ENCODE measurements around the gene RITA1. TPM values are rescaled to one million over a fixed set of nuclear protein-coding genes. Genes with fewer than 3 reads are reported as not detected.

RITA1 gene
- total RNA-seq, 1 donor from 2014 or later = 21.5 TPM

DNA sequence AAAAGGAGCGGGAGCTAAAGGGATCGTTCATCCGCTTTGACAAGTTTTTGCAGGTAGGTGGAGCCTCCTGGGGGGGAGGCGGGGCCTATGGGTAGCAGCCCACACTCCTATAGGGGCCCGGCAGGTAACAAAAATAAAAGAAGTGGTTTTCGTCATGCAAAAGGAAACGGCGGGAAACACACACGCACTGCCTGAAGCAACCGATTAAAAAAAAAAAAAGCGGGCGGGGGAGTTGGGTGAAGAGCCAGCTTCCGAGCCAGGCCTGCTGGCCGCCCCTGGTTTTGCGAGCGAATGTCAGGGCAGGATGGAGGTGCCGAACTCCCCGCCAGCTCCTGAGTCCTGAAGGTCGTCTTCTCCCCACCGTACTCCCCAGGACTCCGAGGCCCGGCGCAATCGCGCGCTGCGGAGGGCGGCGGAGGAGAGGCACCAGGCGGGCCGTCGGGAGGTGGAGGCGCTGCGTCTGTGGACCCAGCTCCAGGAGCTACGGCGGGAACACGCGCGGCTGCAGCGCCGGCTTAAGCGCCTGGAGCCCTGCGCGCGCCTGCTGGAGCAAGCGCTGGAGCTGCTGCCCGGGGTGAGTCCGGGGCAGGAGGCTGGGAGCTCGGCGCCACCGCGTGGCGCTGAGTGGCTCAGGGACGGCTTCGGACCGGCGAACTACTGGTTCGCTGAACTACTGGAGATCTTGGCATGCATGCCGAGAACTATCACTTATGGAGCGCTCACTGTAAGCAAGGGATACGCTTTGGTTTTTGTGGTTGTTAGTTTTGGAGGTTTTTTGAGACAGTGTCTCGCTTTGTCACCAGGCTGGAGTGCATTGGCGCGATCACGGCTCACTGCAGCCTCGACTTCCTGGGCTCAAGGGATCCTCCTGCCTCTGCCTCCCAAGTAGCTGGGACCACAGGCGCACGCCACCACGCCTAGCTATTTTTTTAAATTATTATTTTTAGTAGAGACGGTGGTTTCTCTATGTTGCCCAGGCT lies 32.4 kb upstream of the RITA1 start:
- peak; percentile 69 for DNase-seq (ENCODE audit: low spot score)

DNA sequence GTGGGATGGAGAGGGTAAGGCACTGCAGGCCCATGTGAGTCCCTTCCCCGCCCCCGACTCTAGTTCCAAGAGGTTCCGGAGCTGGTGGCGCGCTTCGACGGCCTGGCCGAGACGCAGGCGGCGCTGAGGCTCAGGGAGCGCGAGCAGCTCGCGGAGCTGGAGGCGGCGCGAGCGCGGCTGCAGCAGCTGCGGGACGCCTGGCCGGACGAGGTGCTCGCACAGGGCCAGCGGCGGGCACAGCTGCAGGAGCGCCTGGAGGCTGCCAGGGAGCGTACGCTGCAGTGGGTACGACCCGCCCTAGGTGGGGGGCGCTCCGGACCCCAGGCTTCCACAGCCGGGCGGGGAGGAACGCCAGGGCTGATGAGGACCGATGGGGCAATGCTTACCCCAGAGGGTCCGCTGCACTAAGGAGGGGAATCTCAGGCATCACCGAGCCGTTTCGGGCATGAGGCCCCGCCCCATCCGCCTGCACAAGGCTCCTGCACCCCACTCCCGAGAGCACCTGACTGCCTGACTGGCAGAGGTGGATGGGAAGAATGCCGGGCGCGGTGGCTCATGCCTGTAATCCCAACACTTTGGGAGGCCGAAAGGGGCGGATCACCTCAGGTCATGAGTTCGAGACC lies 31.1 kb upstream of the RITA1 start:
- DNase-seq (ENCODE audit: low spot score) = no peak

DNA sequence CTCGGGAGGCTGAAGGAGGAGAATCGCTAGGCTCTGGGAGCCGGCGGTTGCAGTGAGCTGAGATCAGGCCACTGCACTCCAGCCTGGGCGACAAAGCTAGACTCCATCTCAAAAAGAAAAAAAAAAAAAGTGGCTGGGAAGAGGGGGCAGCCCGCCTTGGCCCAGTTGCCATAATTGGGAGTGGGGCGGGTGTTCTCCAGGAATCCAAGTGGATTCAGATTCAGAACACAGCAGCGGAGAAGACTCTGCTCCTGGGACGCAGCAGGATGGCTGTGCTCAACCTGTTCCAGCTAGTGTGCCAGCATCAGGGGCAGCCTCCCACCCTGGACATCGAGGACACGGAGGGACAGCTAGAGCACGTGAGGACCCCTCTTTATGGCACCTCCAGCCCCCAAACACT lies 30.5 kb upstream of the RITA1 start:
- DNase-seq (ENCODE audit: low spot score) = no peak

DNA sequence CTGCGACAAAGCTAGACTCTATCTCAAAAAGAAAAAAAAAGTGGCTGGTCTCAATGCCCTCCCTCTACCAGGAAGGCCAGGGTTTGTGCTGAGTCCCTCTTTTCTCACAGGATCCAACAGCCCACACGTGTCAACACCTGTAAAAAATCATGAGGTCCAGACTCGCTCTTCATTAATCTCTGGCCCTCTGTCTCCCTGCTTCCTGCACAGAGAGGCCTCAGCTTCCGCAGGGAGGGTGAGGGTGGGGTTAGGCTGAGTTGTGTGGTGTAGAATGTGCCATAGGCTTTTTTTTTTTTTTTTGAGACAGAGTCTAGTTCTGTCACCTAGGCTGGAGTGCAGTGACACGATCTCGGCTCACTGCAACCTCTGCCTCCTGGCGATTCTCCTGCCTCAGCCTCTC lies 29.9 kb upstream of the RITA1 start:
- DNase-seq (ENCODE audit: low spot score) = no peak

DNA sequence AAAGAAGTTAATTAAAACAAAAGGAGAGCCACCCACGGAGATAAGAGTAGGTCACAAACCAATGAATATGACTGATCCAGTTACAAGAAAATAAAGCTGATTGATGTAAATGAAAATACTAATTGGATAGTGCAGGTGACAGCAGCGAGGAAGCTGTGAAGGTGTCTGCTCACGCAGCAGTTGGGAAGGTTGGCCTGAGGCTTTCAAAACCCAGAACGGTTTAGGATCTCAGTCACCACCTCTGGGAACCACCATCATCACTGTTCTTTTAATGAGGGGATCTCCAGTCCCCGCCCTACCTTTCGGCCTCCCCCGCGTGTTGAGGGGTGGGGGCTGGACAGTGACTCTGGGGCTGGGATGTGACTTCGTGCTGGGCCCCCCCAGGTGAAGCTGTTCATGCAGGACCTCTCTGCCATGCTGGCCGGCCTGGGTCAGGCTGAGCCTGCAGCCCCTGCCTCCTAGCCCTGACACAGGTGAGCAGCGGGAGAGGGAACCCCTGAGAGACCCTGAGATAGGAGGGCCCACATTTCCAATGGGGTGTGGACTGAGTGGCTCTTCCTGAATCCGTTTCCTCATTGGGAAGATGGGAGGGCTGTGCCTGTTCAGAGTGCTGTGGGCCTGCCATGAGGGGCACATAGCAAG lies 28.2 kb upstream of the RITA1 start:
- DNase-seq (ENCODE audit: low spot score) = no peak

DNA sequence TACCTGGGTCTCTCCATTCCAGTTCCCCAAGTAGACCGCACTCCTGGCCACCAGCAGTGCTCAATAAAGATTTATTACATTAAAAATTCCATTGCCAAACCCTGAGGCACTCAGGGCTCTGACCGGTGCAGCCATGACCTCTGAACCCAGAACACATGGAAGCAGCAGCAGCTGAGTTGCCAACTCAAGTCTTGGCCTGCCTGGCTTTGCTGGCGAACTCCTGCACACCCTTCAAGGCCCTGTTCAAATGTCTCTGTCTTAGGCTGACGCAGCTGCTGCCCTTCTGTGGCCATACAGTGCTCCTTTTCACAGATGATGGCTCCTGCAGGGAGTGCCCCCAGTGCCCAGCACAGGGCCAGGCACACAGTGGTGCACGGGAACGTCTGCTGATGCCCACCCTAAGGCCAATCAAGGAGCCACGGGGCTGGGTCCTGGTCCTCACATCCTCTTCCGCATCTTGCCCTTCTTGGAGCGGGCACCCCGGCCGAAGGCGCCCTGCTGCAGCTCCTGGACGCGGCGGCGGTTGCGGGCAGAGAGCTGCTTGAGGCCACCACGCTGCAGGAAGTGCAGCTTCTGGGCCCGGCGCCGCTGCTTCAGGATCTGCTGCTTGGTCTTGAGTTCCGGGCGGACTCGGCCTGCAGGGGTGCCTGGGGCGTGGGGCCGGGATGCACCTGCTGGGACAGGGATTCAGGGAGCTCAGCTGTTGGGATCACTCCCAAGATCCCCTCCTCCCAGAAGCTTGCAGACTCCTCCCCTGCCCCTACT lies 26.9 kb upstream of the RITA1 start:
- no peak for DNase-seq (ENCODE audit: low spot score)

DNA sequence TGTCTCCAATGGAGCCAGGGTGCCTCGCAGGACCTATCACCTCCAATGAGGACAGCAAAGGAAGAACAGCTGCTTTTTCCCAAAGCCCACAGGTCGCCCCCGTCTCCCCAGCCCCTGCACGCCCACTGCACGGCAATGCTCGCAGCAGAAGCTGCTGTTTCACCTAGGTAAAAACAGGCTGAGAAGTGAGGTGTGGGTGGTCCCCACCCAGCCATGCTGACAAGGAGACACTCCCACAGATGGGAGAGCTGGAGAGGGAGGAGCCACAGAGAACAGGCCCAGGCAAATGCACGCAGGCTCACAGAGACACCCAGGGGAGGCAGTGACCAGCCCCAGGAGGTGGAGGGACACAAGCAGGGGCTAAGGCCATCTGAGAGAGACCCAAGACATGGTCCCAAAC lies 25.6 kb upstream of the RITA1 start:
- no peak for DNase-seq (ENCODE audit: low spot score)

DNA sequence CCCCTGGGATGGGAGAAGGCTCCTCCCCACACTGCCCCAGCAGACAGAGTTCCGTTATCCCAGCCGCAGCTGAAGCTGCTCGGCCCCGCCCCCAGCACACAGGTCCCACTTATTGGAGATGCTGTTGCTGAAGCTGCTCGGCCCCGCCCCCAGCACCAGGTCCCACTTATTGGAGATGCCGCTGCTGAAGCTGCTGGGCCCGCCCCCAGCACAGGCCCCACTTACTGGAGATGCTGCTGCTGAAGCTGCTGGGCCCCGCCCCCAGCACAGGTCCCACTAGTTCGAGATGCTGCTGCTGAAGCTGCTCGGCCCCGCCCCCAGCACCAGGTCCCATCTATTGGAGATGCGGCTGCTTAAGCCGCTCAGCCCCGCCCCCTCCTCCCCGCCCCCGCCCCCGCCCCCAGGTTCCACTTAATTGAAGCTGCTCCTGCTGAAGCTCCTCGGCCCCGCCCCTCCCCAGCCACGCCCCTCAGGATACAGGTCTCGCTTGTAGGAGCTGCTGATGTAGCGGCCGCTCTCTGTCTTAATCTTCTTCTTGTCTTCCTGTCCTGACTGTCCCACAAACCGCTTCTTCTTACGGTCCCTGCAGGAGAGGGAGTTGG lies 24.0 kb upstream of the RITA1 start:
- DNase-seq (ENCODE audit: low spot score) = no peak

DNA sequence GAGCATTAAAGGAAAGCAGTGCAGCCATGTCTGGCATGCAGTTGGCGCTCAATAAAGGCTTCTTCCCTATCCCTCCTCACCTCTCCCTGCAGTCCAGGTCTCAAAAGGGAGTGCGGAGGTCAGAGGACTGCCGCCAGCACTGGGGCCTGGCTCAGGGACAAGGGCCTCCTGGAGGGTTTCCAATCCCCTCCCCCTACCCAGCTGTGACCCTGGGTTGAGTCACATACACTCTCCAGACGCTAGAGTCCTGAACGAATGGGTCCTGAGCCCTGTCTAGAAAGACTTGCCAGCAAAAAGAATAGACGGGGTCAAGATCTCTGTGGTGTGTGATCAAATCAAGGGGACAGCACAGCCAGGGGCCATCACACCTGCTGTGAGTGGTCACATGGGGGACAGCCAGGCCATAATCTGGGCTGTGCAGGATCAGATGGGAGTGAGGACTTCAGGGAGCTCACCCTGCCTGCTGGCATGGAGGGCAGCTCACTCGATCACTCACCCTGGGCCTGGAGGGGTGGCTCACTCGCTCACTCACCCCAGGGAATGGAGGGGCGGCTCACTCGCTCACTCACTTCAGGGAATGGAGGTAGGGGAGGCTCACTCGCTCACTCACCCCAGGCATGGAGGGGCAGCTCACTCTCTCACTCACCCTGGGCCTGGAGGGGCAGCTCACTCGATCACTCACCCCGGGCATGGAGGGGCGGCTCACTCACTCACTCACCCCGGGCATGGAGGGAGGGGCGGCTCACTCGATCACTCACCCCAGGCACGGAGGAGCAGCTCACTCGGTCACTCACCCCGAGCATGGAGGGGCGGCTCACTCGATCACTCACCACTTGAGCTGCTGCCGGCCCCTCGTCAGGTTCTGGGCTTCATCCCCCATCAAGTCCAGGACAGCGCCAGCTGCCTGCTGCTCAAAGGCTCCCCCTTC lies 23.2 kb upstream of the RITA1 start:
- DNase-seq (ENCODE audit: low spot score) = no peak

DNA sequence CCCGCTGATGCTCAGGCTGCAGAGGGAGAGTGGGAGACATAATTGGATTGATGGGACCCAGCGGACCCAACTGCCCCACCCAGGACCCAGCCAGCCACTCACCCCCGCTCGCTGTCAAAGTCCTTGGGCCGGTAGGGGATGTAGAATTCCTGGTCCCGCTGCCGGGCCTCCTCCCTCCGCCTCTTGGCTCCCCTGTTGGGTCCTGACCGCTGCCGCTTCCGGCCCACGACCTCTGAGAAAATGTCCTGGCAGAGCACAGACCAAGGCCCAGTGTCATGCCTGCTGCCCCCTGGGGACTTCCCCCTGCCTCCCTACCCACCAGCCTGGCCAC lies 22.5 kb upstream of the RITA1 start:
- no peak for DNase-seq (ENCODE audit: low spot score)

DNA sequence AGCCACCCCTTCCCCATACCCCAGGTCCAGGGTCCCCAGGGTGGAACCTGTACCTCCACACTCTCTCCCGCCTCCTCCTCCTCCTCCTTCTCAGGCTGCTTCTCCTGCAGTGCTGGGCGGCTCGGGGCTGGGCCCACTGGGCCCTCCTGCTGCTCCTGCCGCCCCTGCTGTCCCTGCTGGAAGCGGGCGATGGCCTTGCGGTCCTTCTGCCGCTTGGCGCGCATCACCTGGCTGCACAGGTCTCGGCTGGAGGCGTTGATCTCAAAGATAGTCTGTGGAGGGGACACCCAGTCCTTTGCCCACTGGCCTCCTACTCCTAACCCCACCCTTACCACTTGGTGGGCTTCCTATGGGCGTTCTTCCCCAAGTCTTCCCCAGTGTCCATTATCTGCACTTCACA lies 21.5 kb upstream of the RITA1 start:
- no peak for DNase-seq (ENCODE audit: low spot score)

DNA sequence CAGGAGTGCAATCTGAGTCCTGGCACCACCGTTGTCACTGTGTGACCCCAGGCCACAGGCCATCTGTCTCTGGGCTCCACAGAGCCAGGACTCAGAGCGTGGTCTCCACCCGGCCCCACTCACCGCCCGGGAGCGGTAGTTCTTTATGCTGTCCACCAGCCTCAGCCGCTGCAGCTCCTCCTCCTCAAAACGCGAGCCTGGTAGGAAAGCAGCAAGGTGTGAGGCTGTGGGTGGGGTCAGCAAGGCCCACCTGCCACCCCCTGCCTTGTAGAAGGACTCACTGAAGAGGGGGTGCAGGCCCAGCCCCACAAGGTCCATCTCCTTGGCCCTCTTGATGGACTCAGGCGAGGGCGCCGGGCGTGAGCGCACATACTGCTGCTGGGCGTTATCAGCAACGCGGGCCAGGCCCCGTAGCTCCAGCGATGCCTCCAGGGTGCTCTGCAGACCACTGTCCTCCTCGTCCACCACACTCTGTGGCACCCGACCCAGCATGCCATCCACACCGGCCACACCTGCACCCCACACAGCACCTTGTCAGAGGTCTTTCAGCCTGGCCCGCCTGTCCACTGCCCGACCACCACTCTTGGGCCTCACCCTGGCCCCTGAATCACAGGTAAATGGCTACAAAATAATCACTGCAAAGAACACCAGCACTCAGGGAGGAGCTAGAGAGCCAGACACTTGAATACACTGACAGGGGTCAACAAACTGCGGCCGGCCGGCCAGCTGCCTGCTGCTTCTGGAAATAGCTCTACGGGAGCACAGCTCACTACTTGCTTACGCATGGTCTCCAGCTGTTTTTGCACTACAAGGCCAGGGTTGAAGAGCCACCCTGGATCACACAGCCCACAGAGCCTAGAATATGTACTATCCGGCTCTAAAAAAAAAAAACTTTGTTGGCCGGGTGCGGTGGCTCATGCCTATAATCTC lies 19.7 kb upstream of the RITA1 start:
- DNase-seq (ENCODE audit: low spot score) = no peak

DNA sequence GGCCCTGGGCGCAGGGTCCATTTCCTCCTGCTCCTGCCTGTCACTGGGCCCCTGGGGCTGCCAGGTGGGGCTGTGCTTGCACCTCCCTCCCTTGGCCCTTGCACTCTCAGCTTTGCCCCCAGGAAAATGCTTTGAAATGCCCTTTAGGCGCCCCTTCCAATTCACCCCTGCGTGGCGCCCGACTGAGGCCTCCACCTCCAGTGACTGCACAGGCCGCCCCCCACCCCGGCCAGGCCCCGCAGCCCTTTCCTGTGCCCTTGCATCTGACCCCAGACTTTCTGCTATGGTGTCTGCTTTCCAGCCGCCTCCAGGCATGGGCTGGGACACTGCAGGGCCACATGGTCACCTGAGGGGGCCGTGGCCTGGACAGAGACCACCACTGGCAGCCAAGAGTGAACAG lies 17.7 kb upstream of the RITA1 start:
- DNase-seq (ENCODE audit: low spot score) = no peak

DNA sequence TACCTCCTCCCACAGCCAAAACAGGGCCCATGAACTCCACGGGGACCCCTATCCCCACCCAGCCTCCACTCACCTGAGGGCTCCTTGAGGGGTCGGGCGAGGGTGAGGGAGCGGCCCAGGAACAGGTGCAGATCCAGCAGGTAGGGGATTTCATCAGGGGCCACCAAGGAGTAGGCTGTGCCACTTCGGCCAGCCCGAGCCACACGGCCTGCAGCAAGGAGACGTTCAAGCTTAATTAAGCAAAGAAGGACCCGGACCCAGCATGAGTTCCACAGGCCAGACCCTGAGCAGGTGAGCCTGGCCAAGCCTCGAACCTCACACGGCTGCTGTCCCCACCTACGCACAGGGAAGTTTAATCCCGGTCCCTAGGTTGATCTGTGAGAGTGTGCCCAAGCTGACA lies 15.8 kb upstream of the RITA1 start:
- no peak for DNase-seq (ENCODE audit: low spot score)

DNA sequence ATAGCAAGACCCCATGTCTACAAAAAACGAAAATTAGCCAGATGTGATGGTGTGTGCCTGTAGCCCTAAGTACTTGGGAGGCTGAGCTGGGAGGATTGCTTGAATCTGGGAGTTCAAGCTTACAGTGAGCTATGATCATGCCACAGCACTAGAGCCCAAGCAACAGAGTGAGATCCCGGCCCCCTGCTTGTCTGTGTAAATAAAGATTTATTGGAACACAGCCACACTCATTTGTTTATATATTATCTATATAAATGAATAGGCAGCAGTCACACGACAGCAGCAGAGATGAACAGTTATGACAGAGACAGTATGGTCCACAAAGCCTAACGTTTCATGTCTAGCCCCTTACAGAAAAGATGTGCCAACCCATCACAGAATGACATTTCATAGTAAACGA lies 15.1 kb upstream of the RITA1 start:
- DNase-seq (ENCODE audit: low spot score) = no peak

DNA sequence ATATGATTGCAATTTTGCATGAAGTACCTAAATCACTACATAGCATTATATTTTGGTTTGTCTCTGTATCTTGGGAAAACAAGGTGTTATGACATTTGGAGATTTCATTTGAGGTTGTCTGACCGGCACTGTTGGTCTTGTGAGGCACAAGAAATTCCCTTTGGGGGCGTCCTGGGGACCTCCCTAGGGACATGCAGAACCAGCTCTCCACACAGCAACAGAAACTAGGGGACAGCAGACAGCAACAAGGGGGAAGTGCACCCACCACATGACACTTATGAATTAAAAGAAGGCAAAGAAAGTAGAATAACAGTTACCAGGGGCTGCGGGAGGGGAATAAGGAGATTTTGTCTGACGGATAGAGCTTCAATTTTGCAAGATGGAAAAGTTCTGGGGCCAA lies 14.6 kb upstream of the RITA1 start:
- DNase-seq (ENCODE audit: low spot score) = no peak

DNA sequence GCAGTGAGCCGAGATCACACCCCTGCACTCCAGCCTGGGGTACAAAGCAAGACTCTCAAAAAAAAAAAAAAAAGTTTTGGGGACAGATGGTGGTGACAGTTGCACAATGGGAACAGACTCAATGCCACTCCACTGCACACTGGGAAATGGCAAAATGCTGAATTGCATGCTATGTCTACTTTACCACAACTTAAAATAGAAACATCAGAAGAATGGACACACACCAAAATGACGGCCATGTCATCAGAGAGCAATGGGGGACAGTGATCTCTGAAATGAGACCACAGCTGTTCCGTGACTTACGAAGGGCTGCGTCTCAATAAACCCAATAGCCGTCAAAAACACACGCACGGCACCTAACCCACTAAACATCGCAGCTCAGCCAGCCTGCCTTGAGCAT lies 14.0 kb upstream of the RITA1 start:
- no peak for DNase-seq (ENCODE audit: low spot score)

DNA sequence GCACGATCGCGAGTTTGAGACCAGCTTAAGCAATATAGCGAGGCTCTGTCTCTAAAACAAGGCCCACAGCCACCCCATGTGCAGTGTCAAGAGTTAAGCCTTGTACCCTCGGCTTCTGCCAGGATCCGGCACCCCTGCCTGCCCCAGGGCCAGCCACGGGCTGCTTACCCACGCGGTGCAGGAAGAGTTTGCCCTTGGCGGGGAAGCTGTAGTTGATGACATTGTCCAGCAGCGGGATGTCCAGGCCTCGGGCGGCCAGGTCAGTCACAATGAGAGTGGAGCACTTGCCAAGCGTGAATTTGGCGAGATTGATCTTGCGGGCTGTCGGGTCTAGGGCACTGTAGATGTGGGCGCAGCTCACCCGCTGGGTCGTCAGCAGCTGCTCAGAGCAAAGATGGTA lies 13.3 kb upstream of the RITA1 start:
- no peak for DNase-seq (ENCODE audit: low spot score)

DNA sequence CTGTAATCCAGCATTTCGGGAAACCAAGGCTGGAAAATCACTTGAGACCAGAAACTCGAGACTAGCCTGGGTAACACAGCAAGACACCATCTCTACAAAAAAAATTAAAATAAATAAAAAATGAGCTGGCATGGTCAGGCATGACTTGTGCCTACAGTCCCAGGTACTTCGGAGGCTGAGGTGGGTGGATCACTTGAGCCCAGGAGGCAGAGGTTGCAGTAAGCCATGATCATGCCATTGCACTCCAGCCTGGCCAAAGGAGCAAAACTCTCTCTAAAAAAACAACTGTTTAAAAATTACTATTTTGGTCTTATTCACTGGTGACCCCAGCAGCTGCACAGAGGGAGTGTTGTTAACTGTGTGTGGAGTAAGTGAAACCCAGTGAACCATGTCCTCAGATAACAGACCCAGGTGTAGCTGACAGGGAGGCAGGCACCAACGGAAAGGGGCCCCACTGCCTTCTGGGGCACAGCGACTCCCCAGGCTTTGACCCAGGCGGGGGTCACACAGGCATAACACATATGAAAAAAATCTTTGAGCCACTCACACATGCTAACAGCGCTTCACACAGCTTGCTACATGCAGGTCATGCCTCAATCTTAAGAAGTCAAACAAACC lies 12.3 kb upstream of the RITA1 start:
- no peak for DNase-seq (ENCODE audit: low spot score)
